ENCODE measurements around the gene PLA1A. TPM values are rescaled to one million over a fixed set of nuclear protein-coding genes. Genes with fewer than 3 reads are reported as not detected.

PLA1A gene
- total and polyA plus RNA-seq, 2 donors (not counting 3 experiments of a cell fraction or from before 2014, with no cell fraction given) = 0.07 TPM; not detected in 1

- dilution Hi-C loops (cut with MboI; ENCODE audit: extremely low pct_ligation_motif_present, low sequenced_read_pairs) = no loop called here
- no peak overlapping the region for H3K27ac ChIP-seq (ENCODE audit: insufficient read depth, low read depth, low read length)
- H3K27me3 ChIP-seq (ENCODE audit: control insufficient read depth in 2 of 2, insufficient read depth in 2 of 2, low read length in 2 of 2) = peaks cover 8 to 11% of the 10 kb centered on the region in 2 experiments
- H3K4me2 ChIP-seq (ENCODE audit: insufficient read depth, low read length) = no peak overlapping the region
- intact Hi-C loops (cut with micrococcal nuclease) = no loop called here
- no peaks in the 10 kb centered on the region for H3K79me2 ChIP-seq (ENCODE audit: control insufficient read depth, insufficient read depth, low read length)
- no peaks in the 10 kb centered on the region for H3K4me1 ChIP-seq (ENCODE audit: control insufficient read depth, extremely low read depth, insufficient read depth, low read length)
- no peak overlapping the region for H3K9ac ChIP-seq (replicated peaks; ENCODE audit: extremely low read depth, insufficient read depth, low read length)
- no TSS peak for BruUV-seq (replicated peaks)
- no peak for DNase-seq (ENCODE audit: low read depth, low spot score)
- no peaks in the 10 kb centered on the region for H4K20me1 ChIP-seq (replicated peaks; ENCODE audit: control insufficient read depth, extremely low read depth, insufficient read depth, low read length)
- H3K4me3 ChIP-seq (replicated peaks in 1 of 3; ENCODE audit: insufficient read depth in 1 of 3, low read depth in 1 of 3, low read length in 3 of 3) = no peak overlapping the region
- no peaks in the 10 kb centered on the region for H3K36me3 ChIP-seq (ENCODE audit: control insufficient read depth in 2 of 2, extremely low read depth in 1 of 2, insufficient read depth in 2 of 2, low read length in 2 of 2)
- ChIA-PET CTCF (no interaction called here), POLR2A (no interaction called here)
- no peaks in the 10 kb centered on the region for H3K9me3 ChIP-seq (replicated peaks; ENCODE audit: control insufficient read depth, insufficient read depth, low read length)
- TF ChIP-seq FOS (IDR thresholded peaks at IDR 0.05; ENCODE audit: borderline replicate concordance, insufficient read depth, low read length) (no peak), POLR2A (IDR thresholded peaks at IDR 0.05; ENCODE audit: low read depth, low read length) (no peak), JUN (IDR thresholded peaks at IDR 0.05; ENCODE audit: borderline replicate concordance, insufficient read depth, insufficient read length, low read depth) (no peak), CTCF (IDR thresholded peaks at IDR 0.05; ENCODE audit: extremely low read depth in 1 of 2, insufficient read depth in 1 of 2, low read depth in 1 of 2, low read length in 2 of 2) (no peak), MAX (IDR thresholded peaks at IDR 0.05; ENCODE audit: insufficient read depth, insufficient read length) (no peak), POLR2AphosphoS5 (IDR thresholded peaks at IDR 0.05; ENCODE audit: insufficient read depth, low read depth, low read length) (no peak), MYC (IDR thresholded peaks at IDR 0.05; ENCODE audit: low read depth, low read length) (no peak), GATA2 (IDR thresholded peaks at IDR 0.05; ENCODE audit: insufficient read depth, insufficient read length, low read depth, low read length) (no peak), EZH2 (IDR thresholded peaks at IDR 0.05; ENCODE audit: borderline replicate concordance, low read depth, low read length, severe bottlenecking) (no peak)
- no peak for FAIRE-seq
- H2AFZ ChIP-seq (ENCODE audit: low read depth, low read length) = no peak overlapping the region
- no peaks in the 10 kb centered on the region for H3K9me1 ChIP-seq (replicated peaks; ENCODE audit: control insufficient read depth, extremely low read depth, insufficient read depth, low read length)
Measured at GRCh38 chr3:119611664-119612063, 14.0 kb downstream of the PLA1A start.

Measured in endothelial cell of umbilical vein (primary cell).